Mesenteric fat pad (tissue), 1 donor: Measurements from ENCODE around the gene CCDC87. TPM values are rescaled to one million over a fixed set of nuclear protein-coding genes. Genes with fewer than 3 reads are reported as not detected.
A peak's percentile ranks its signal among the peaks of the same experiment; 100 is the strongest.
"Not testable (repeated sequence)": the region's sequence is repeated elsewhere in the genome, so short reads cannot be mapped to it uniquely, and the experiment has no call there.

Experiments
- DNase-seq: peaks from one replicate; pipeline ENCODE4 v3.0.0-alpha.2; 2020; ENCODE audit warnings: low spot score
- total RNA-seq: library from RNA; stranded (reverse); fragmentation: NEBNext Ultra II Directional; extraction: Animal tissue kit (Norgen Biotek cat#: 25700); gene quantifications from one replicate; pipeline ENCODE4 v1.2.1, GENCODE V29; 2021
- donor health status: DM: yes; HTN: yes; CAD: no.

Gene CCDC87
- total RNA-seq, 1 donor from 2014 or later = not detected

DNA sequence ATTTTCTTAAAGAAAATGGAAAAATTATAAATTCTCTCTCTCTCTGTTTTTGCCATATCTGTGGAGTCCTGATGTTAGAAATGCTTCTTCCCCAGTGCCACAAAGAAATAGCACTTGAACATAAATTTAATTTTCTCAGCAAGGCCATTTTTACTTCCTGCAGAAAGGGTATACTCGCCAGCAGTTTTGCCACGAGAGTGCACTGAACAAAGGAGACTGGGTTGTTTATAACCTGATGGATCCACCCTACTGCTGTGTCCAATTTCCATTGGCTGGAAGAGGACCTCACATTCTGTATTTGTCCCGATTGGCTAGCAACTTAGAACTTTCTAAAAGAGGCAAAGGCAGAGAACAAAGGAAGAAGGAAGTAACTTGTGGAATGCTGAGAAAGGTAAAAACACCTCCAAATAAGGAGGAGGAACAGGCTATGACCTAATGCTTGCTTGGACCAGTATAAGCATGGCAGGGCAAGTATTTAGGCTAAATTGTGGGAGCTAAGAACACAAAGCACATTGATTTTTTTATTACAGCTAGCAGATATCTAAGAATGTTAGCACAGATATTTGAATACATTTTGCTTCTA, 10.2 kb downstream of the CCDC87 start:
- DNase-seq = not testable (repeated sequence)

DNA sequence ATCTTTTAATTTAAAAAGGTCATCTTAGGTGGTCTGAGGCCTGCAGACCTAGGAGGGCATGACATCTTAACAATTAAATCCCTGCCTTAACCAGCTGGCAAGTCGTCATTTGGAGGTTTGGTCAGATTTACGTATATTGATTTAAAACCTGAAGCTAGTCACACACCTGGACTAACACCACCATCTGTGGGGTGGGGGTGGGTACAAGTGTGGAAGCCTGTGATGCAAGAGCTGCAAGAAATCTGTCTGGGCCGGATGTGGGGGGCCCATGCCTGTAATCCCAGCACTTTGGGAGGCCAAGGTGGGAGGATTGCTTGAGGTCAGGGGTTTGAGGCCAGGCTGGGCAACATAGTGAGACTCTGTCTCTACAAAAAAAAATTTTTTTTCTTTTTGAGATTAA, 11.6 kb downstream of the CCDC87 start:
- DNase-seq = no peak

DNA sequence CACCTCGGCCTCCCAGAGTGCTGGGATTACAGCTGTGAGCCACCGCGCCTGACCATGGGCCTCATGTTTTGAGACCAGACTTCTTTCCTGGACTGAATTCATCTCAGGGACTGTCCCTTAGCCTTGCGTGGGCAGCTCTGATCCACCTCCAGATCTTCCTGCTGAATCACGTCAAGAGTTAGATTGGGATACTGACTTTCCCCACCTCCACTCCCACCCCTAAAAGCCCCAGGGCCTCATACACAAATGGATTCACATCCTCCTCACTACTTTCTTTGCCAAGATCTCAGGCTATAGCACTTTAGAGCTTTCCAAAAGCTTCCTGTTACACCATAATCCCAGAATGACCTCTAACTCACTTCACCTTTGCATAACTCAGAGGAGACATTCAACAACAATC, 12.1 kb downstream of the CCDC87 start:
- DNase-seq = no peak

DNA sequence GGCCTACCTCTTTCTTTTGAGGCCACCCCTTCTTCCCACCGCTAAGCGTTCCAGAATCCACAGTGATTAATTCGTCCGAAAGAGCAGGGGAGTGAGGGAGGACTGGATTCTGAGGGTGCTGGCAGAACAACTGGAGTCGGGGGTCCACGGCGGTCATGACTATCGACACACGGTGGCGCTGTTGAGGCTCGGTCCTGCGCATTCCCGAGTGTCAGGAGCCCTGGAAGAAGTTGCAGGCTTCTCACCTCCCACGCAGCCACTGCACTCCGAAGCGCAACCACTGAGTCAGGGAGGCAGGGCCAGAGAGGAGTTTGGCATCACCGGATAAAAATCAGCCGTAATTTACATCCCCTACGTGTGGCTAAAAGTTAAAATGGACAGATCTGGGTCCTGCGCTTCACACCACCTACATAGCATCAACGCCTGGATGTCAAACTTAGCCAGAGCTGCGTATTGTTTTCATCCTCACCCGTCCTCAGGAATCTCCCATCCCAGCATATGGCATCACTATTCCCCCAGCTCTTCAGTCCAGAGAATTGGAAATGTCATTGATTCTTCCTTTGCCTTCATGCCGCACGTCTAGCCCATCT, 13.8 kb downstream of the CCDC87 start:
- peak; percentile 93 for DNase-seq

DNA sequence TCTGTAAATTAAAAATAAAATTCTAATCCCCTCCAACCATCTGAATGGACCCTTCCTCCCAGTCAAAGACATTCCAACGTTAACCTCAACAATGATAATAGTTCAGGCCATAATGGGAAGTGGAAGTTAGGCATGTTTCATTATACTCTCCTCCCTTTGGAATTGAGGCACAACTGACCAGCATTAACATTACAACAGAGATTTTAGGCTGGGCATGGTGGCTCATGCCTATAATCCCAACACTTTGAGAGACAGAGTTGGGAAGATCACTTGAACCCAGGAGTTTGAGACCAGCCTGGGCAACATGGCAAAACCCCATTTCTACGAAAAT, 22.0 kb downstream of the CCDC87 start:
- no peak for DNase-seq

DNA sequence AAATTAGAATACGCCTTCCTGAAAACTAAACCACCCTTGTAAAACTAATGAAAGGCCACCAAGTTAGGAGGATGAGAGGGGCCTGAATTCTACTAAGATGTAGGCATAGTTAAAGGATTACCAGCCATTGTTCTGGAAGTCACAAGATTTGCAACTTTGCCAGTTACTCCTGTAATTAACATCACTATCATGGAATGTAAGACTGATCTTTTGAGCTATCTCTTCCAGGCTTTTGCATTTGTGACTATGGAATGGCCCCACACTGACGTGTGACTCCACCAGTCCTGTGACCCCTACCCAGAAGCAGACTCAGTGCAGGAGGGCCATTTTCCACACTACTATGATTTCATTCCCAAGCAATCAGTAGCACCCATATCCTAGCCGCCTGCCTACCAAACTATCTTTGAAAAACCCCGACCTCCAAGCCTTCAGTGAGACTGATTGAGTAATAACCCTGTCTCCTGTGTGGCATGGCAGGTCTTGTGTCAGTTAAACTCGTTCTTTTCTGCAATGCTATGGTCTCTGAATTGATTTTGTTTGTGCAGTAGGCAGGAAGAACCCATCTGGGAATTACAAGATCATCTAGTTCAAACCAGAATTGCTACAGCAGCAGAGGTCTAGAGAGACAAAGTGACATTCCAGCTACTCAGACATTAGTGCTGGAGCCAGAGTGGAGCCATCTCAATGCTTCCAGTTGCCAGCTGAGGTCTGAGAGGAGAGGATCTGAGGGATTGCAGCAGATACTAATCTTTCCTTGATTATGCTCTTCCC, 22.6 kb downstream of the CCDC87 start:
- no peak for DNase-seq

DNA sequence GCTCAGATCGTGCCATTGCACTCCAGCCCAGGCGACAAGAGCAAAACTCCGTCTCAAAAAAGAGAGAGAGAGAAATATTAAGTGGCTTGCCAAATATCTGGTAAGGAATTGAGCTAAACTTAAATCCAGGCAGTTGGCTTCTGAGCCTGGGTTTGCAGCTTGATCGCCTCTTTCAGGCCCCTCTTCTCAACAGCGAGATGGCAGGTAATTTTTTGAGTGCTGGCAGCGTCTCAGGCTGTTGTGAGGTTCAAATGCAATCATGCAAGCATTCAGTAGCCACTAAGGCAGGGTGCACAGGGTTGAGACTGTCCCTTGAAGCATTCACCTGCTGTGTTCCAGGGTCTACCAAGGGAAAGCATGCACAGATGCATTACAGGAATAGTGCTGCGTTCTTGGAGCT, 23.8 kb downstream of the CCDC87 start:
- no peak for DNase-seq

GRCh38 chr11:66568124-66568916, 24.5 kb downstream of the CCDC87 start, which contains the start of gene CTSF:
TSS of gene CTSF (minus strand) at chr11:66568606. CDS start at chr11:66568486, 120 bp downstream.
- DNase-seq = peak; percentile 94

GRCh38 chr11:66567787-66568123, 25.1 kb downstream of the CCDC87 start:
- DNase-seq = no peak

- DNase-seq = no peak
Measured at GRCh38 chr11:66566221-66566620, 26.6 kb downstream of the CCDC87 start.

- DNase-seq = no peak
Measured at GRCh38 chr11:66564984-66565383, 27.9 kb downstream of the CCDC87 start.

GRCh38 chr11:66564538-66564937, 28.3 kb downstream of the CCDC87 start:
- DNase-seq = no peak

DNA sequence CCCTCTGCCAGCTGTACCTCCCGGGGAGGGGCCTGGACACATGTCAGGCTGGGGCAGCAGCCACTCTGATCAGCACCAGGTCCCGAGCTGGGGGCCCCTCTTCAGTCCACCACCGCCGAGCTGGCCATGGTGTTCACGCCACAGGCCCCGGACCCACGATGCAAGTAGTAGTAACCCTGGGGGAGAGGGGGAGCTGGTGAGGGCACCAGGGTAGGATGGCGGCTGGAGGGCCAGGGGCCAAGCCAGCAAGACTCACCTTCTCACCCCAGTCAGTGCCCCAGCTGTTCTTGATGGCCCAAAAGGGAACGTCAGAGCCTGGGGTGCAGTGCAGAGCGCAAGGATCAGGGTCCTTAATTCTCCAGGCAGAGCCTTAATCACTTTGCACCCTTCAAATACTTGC, 29.0 kb downstream of the CCDC87 start:
- no peak for DNase-seq

- DNase-seq = no peak
Measured at GRCh38 chr11:66562907-66563583, 29.8 kb downstream of the CCDC87 start.

DNA sequence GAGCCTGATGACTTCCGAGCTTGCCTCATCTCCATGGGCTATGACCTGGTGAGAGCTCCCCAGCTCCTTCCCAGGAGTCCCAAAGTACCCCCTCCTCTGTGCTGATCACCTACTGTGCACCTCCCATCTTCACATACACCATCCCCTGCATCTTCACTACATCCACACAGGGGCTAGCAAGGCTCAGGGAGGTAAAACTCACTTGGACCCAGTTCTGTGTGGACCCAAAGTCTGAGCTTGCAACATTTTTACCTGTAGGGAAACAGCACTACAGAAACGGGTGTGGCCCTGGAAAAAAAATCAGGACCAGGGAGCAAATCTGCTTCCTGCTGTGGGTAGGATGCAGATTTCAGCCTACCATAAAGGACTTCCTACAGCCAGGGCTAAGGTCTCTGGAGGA, 30.6 kb downstream of the CCDC87 start:
- no peak for DNase-seq

GRCh38 chr11:66561975-66562248, 31.0 kb downstream of the CCDC87 start:
- no peak for DNase-seq

DNA sequence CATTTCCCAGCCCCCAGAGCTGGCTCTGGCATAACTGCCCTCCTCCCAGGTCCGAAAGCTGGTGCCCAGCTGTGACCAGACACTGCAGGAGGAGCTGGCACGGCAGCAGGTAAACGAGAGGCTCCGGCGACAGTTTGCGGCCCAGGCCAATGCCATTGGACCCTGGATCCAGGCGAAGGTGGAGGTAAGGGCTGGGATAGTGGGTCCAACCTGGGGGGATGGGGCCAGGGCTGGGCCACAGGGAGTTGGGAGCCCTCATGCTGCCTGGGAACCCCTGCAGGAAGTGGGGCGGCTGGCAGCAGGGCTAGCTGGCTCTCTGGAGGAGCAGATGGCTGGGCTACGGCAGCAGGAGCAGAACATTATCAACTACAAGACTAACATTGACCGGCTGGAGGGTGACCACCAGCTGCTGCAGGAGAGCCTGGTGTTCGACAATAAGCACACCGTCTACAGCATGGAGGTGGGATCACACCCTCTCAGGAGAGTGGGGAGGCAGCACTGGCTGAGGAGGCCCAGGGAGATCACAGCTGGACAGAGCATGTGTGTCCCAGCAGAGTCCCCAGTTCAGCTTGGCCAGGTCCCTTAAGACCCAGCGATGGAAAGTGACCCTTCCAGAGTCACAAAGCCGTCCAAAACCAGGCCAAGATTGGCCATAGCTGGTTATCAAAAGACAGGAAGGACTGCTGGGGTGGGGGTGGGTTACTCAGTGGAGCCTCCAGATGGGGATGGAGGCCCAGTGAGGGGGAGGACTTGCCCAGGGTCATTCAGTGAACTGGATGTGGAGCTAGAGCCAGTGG, 31.5 kb downstream of the CCDC87 start:
- DNase-seq = no peak

DNA sequence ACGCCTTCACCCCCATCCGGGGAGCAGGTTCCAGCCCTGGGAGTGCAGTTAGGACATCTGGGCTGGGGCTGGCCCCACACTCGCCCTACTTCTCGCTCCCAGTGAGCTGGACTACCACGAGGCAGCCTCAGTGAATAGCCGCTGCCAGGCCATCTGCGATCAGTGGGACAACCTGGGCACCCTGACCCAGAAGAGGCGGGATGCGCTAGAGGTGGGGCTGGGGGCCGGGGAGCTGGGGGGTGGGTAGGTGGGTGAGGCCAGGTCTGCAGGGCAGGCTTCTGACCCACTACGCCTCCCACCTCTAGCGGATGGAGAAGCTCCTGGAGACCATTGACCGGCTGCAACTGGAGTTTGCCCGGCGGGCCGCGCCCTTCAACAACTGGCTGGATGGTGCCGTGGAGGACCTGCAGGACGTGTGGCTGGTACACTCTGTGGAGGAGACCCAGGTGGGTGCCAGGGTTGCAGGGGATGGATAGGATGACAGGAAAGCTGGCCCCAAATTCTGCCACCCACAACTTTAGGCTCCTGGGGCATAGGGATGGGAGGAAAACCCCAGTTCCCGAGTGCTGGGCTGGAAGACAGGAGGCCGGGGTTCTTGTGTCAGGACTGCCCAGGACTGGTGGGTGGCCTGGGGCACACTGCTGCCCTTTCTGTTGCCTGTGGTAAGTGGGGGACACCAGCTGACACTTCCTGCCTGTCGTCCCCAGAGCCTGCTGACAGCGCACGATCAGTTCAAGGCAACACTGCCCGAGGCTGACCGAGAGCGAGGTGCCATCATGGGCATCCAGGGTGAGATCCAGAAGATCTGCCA, 32.8 kb downstream of the CCDC87 start:
- no peak for DNase-seq

GRCh38 chr11:66559142-66559865, 33.6 kb downstream of the CCDC87 start:
- DNase-seq = no peak
